ENCODE results near the gene SLC22A23. TPM values are rescaled to one million over a fixed set of nuclear protein-coding genes. Genes with fewer than 3 reads are reported as not detected.

The SLC22A23 gene
- total RNA-seq, 1 donor from 2014 or later = 3.6 TPM

GRCh38 chr6:3305216-3305565 is 151.7 kb downstream of the SLC22A23 start:
- no peak overlapping the region for H3K4me3 ChIP-seq (ENCODE audit: low read depth, low read length)
- H3K27me3 ChIP-seq (ENCODE audit: control insufficient read depth, insufficient read depth, low read length) = no peaks in the 10 kb centered on the region
- H3K36me3 ChIP-seq (ENCODE audit: control insufficient read depth, insufficient read depth, low read length) = no peaks in the 10 kb centered on the region
- TF ChIP-seq CTCF (IDR thresholded peaks at IDR 0.05; ENCODE audit: insufficient read depth, low read length, poor library complexity, severe bottlenecking) = no peak
- no peak for DNase-seq (ENCODE audit: low read depth)

DNA sequence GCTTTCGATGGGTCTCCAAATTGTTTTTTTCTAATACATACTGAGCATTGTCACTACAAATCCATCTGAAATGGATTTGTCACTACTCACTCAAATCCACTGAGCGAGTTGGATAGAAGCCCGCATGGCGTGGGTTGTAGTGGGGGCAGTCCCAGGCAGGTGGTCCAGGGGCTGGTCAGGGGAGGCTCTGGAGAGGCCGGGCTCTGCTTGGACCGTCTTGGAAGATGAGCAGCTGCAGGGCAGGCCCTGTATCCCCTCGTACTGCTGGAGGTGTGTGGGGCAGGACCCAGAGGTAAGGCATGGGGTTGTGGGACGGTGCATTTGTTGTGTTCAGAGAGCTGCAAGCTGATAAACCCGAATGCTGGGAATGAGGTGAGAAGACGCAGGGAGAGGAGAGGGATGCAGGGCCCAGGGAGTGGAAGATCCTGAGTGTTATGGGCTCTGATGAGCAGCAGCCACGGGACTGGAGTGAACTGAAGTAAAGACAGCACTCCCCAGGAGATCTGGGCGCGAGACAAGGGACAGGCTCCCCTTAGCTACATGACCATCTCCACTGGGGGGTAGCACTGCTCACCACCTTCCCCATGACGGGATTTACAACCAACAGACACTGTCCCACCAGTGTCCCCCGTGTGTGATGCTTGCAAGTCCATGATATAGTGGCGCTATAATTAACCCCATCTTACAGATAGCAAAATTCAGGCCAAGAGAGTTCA is 152.2 kb downstream of the SLC22A23 start:
- H3K4me3 ChIP-seq (ENCODE audit: low read depth, low read length) = no peak overlapping the region
- DNase-seq (ENCODE audit: low read depth) = no peak
- TF ChIP-seq CTCF (IDR thresholded peaks at IDR 0.05; ENCODE audit: insufficient read depth, low read length, poor library complexity, severe bottlenecking) = no peak
- no peaks in the 10 kb centered on the region for H3K36me3 ChIP-seq (ENCODE audit: control insufficient read depth, insufficient read depth, low read length)
- H3K27me3 ChIP-seq (ENCODE audit: control insufficient read depth, insufficient read depth, low read length) = no peaks in the 10 kb centered on the region

DNA sequence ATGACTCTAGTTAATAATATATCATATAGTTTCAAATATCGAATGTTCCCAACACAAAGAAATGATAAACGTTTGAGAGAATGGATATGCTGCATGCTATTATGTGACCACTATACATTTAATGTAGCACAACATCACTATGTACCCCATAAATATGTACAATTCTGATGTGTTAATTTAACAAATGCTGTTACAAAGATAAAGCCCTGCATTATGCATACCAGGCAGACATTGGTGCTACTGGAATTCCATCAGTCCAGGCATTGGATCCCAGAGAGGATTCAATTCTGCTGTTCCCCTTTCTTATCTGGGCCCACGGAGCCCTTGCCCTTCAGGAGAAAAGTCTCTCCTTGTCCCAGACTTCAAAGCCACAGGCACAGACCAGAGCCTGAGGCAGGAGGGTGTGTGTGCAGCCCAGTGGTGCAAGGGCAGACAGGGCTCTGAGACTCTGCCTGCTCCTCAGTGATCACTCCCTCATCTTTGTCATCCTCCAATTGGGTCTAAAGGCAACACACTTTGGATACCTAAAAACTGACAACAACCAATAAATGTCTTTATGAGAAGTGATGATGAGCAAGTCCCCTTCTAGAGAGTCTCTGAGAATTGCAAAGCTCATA is 152.9 kb downstream of the SLC22A23 start:
- DNase-seq (ENCODE audit: low read depth) = no peak
- no peak for TF ChIP-seq CTCF (IDR thresholded peaks at IDR 0.05; ENCODE audit: insufficient read depth, low read length, poor library complexity, severe bottlenecking)
- Histone ChIP-seq H3K27me3 (ENCODE audit: control insufficient read depth, insufficient read depth, low read length) (no peaks in the 10 kb centered on the region), H3K4me3 (ENCODE audit: low read depth, low read length) (no peak overlapping the region), H3K36me3 (ENCODE audit: control insufficient read depth, insufficient read depth, low read length) (no peaks in the 10 kb centered on the region)

DNA sequence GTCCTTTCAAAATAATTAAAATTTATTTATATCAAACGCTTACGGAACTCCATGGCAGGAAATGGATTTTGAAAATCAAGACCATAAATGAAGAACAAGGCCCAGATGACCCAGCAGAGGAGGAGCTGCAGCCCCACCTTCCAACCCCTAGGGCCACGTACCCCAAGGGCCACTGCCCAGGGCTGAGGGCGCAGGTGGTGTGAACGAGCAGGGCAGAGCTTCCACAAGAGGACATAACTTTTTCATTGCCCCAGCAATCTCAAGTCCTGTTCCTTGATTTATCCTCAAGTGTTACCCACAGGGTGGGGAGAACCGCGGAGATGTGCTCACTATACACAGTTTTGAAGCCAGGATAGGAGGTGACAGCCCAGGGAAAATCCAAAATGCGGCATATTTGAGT is 155.3 kb downstream of the SLC22A23 start:
- Histone ChIP-seq H3K36me3 (ENCODE audit: control insufficient read depth, insufficient read depth, low read length) (no peaks in the 10 kb centered on the region), H3K4me3 (ENCODE audit: low read depth, low read length) (no peak overlapping the region), H3K27me3 (ENCODE audit: control insufficient read depth, insufficient read depth, low read length) (no peaks in the 10 kb centered on the region)
- DNase-seq (ENCODE audit: low read depth) = no peak
- TF ChIP-seq CTCF (IDR thresholded peaks at IDR 0.05; ENCODE audit: insufficient read depth, low read length, poor library complexity, severe bottlenecking) = no peak

- peaks cover 7% of the 10 kb centered on the region for H3K27me3 ChIP-seq (ENCODE audit: control insufficient read depth, insufficient read depth, low read length)
- no peak for DNase-seq (ENCODE audit: low read depth)
- TF ChIP-seq CTCF (IDR thresholded peaks at IDR 0.05; ENCODE audit: insufficient read depth, low read length, poor library complexity, severe bottlenecking) = no peak
- no peaks in the 10 kb centered on the region for H3K36me3 ChIP-seq (ENCODE audit: control insufficient read depth, insufficient read depth, low read length)
- H3K4me3 ChIP-seq (ENCODE audit: low read depth, low read length) = no peak overlapping the region
These were observed 157.6 kb downstream of the SLC22A23 start for GRCh38 chr6:3299221-3299620.

- peaks cover 7% of the 10 kb centered on the region for H3K27me3 ChIP-seq (ENCODE audit: control insufficient read depth, insufficient read depth, low read length)
- no peak for DNase-seq (ENCODE audit: low read depth)
- H3K4me3 ChIP-seq (ENCODE audit: low read depth, low read length) = no peak overlapping the region
- no peak for TF ChIP-seq CTCF (IDR thresholded peaks at IDR 0.05; ENCODE audit: insufficient read depth, low read length, poor library complexity, severe bottlenecking)
- no peaks in the 10 kb centered on the region for H3K36me3 ChIP-seq (ENCODE audit: control insufficient read depth, insufficient read depth, low read length)
These were observed 158.9 kb downstream of the SLC22A23 start for GRCh38 chr6:3297909-3298308.
